NB4 (cell line): Measurements from ENCODE around the gene DNAH1.
A peak's percentile ranks its signal among the peaks of the same experiment; 100 is the strongest.

Experiments
- DNase-seq: peaks from one replicate; pipeline ENCODE4 v3.0.0; 2010; ENCODE audit warnings: low read depth
- H3K4me3 ChIP-seq: one replicate; pipeline ENCODE4 v1.5.1; 2011; ENCODE audit warnings: mild to moderate bottlenecking, low read depth, low read length, moderate library complexity
- CTCF ChIP-seq: IDR thresholded peaks from one replicate; pipeline ENCODE4 v1.5.1; 2012; ENCODE audit warnings: low read depth, low read length
- MAX ChIP-seq: IDR thresholded peaks from 2 replicates; pipeline ENCODE4 v1.6.1; 2011; ENCODE audit warnings: low read depth, low read length
- MYC ChIP-seq: IDR thresholded peaks from 2 replicates; pipeline ENCODE4 v1.6.1; 2011; ENCODE audit warnings: low read depth, low read length
- POLR2A ChIP-seq: IDR thresholded peaks from 2 replicates; pipeline ENCODE4 v1.6.1; 2011; ENCODE audit warnings: mild to moderate bottlenecking; ENCODE audit not compliant: insufficient read length; ENCODE audit errors: extremely low read depth

The DNAH1 gene

GRCh38 chr3:52446042-52446441, 129.9 kb downstream of the DNAH1 start:
- TF ChIP-seq POLR2A (no peak), CTCF (no peak), MYC (no peak), MAX (no peak)
- DNase-seq, result no peak
- no peak overlapping the region for H3K4me3 ChIP-seq

- TF ChIP-seq CTCF (peak; percentile 99), POLR2A (no peak), MAX (peak; percentile 23; the same call in 1 of the 2 replicates), MYC (no peak)
- peak; percentile 77 for DNase-seq
- no peak overlapping the region for H3K4me3 ChIP-seq
Observed at GRCh38 chr3:52446631-52447511, 130.8 kb downstream of the DNAH1 start.

- no peak overlapping the region for H3K4me3 ChIP-seq
- no peak for DNase-seq
- TF ChIP-seq MYC, result no peak
- no peak for TF ChIP-seq MAX
- no peak for TF ChIP-seq CTCF
- TF ChIP-seq POLR2A, result no peak
Observed at GRCh38 chr3:52447512-52448355, 131.6 kb downstream of the DNAH1 start.
